HG02763 (cell line): ENCODE data around the gene SH3GLB2.

Source experiments
- ATAC-seq: cut with Tn5 transposase; IDR thresholded peaks from one replicate; pipeline ENCODE4 v1.9.1; 2021; ENCODE audit warnings: mild to moderate bottlenecking, moderate library complexity; ENCODE audit not compliant: unreplicated experiment

The SH3GLB2 gene

GRCh38 chr9:129023036-129023907, 4.9 kb downstream of the SH3GLB2 start:
- ATAC-seq = no peak

GRCh38 chr9:129022037-129022436, 6.1 kb downstream of the SH3GLB2 start:
- no peak for ATAC-seq

GRCh38 chr9:129021091-129021490, 7.0 kb downstream of the SH3GLB2 start:
- peak; percentile 78 for ATAC-seq

GRCh38 chr9:129014608-129015007, 13.5 kb downstream of the SH3GLB2 start:
- ATAC-seq = no peak

- ATAC-seq = no peak
Measured at GRCh38 chr9:129014124-129014523, 14.0 kb downstream of the SH3GLB2 start.

GRCh38 chr9:129013674-129014073, 14.5 kb downstream of the SH3GLB2 start:
- no peak for ATAC-seq

GRCh38 chr9:129012893-129013448, 15.2 kb downstream of the SH3GLB2 start:
- no peak for ATAC-seq

- no peak for ATAC-seq
Measured at GRCh38 chr9:129012343-129012742, 15.8 kb downstream of the SH3GLB2 start.

GRCh38 chr9:129011761-129012181, 16.4 kb downstream of the SH3GLB2 start:
- no peak for ATAC-seq

- no peak for ATAC-seq
Measured at GRCh38 chr9:129011170-129011569, 17.0 kb downstream of the SH3GLB2 start.

GRCh38 chr9:129010267-129010975, 17.7 kb downstream of the SH3GLB2 start:
- no peak for ATAC-seq

- no peak for ATAC-seq
Measured at GRCh38 chr9:129009584-129010141, 18.5 kb downstream of the SH3GLB2 start.

GRCh38 chr9:129008986-129009583, 19.0 kb downstream of the SH3GLB2 start:
- ATAC-seq = no peak

- no peak for ATAC-seq
Measured at GRCh38 chr9:129008469-129008965, 19.6 kb downstream of the SH3GLB2 start.

GRCh38 chr9:129007766-129008468, 20.2 kb downstream of the SH3GLB2 start:
- no peak for ATAC-seq

- no peak for ATAC-seq
Measured at GRCh38 chr9:129007035-129007765, 20.9 kb downstream of the SH3GLB2 start.

GRCh38 chr9:129006328-129007034, 21.6 kb downstream of the SH3GLB2 start:
- ATAC-seq = no peak

GRCh38 chr9:129005336-129005997, 22.7 kb downstream of the SH3GLB2 start:
- no peak for ATAC-seq
